ENCODE data around the gene SPINT2. TPM values are rescaled to one million over a fixed set of nuclear protein-coding genes. Genes with fewer than 3 reads are reported as not detected.

SPINT2 gene
- polyA plus RNA-seq, 1 donor (not counting 4 experiments of a cell fraction or from before 2014, with no cell fraction given): 363 TPM

DNA sequence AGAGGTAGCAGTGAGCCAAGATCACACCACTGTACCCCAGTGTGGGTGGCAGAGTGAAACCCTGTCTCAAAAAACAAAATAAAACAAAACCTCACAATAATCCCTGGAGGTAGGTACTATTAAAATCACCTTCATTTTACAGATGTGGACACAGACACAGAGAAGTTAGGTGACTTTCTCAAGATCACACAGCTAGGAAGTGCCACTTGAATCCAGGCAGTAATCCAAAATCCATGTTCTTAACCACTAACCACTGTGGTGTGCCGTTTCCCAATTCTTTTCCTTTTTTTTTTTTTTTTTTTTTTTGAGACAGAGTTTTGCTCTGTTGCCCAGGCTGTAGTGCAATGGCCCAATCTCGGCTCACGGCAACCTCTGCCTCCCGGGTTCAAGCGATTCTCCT lies 17.2 kb upstream of the SPINT2 start:
- FAIRE-seq: no peak

DNA sequence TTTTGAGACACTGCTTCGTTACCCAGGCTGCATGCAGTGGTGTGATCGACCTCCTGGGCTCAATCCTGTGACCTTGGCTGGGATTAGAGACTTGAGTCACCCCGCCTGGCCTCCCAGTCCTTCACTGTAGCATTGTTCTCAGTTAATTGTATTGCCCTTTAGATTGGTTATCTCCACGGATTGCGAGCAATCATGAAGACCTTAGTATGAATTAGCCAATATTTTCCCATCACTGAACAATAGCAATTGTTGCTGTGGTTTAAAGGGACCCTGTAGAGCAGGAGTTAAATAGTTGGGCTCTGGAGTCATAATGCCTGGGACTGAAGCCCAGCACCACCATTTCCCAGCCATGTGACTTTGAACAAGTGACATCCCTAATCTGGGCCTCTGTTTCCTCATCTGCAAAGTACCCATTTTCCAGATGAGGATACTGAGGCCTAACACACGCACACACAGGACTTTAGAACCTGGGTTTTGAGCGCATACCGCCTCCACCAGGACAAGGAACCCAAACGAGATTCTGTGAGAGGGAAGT lies 16.6 kb upstream of the SPINT2 start:
- Histone ChIP-seq H3K4me2 (ENCODE audit: control insufficient read depth, extremely low read depth, insufficient read depth, low read depth, low read length) (no peak overlapping the region), H3K9ac (ENCODE audit: control insufficient read depth, extremely low read depth, insufficient read depth, low read length) (no peak overlapping the region), H4K20me1 (ENCODE audit: control insufficient read depth, extremely low read depth, insufficient read depth, low read length) (no peaks in the 10 kb centered on the region), H3K4me1 (ENCODE audit: control insufficient read depth, extremely low read depth, insufficient read depth, low read length) (peaks cover 20% of the 10 kb centered on the region), H2AFZ (ENCODE audit: control insufficient read depth, low read length) (no peak overlapping the region), H3K9me1 (ENCODE audit: control insufficient read depth, extremely low read depth, insufficient read depth, low read length) (no peaks in the 10 kb centered on the region), H3K4me3 (ENCODE audit: control insufficient read depth in 2 of 3, extremely low read depth in 1 of 3, insufficient read depth in 2 of 3, low read depth in 1 of 3, low read length in 3 of 3) (no peak overlapping the region), H3K27me3 (ENCODE audit: control insufficient read depth, extremely low read depth, insufficient read depth, low read length) (no peaks in the 10 kb centered on the region), H3K79me2 (ENCODE audit: control insufficient read depth, insufficient read depth, low read length) (no peaks in the 10 kb centered on the region), H3K27ac (ENCODE audit: control insufficient read depth, insufficient read depth, low read length) (no peak overlapping the region), H3K9me3 (ENCODE audit: control insufficient read depth, low read depth, low read length) (no peaks in the 10 kb centered on the region), H3K36me3 (ENCODE audit: control insufficient read depth in 2 of 2, extremely low read depth in 1 of 2, insufficient read depth in 2 of 2, low read length in 2 of 2) (no peaks in the 10 kb centered on the region)
- no peak for DNase-seq (ENCODE audit: low read depth, low spot score)
- FAIRE-seq: no peak
- TF ChIP-seq EZH2 (IDR thresholded peaks at IDR 0.05; ENCODE audit: low read length): no peak
- TF ChIP-seq, protein P1, sequence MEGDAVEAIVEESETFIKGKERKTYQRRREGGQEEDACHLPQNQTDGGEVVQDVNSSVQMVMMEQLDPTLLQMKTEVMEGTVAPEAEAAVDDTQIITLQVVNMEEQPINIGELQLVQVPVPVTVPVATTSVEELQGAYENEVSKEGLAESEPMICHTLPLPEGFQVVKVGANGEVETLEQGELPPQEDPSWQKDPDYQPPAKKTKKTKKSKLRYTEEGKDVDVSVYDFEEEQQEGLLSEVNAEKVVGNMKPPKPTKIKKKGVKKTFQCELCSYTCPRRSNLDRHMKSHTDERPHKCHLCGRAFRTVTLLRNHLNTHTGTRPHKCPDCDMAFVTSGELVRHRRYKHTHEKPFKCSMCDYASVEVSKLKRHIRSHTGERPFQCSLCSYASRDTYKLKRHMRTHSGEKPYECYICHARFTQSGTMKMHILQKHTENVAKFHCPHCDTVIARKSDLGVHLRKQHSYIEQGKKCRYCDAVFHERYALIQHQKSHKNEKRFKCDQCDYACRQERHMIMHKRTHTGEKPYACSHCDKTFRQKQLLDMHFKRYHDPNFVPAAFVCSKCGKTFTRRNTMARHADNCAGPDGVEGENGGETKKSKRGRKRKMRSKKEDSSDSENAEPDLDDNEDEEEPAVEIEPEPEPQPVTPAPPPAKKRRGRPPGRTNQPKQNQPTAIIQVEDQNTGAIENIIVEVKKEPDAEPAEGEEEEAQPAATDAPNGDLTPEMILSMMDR (optimal IDR thresholded peaks at IDR 0.05 in 1 of 3, IDR thresholded peaks at IDR 0.05 in 1 of 3, conservative IDR thresholded peaks at IDR 0.05 in 1 of 3; ENCODE audit: extremely low read depth in 1 of 3, insufficient read depth in 2 of 3, low read length in 3 of 3): no peak
- dilution Hi-C loops (cut with MboI; ENCODE audit: extremely low pct_ligation_motif_present, low sequenced_read_pairs): no loop called here

More for the DNA sequence above, 17.2 kb upstream of the SPINT2 start:
- dilution Hi-C loops (cut with MboI; ENCODE audit: extremely low pct_ligation_motif_present, low sequenced_read_pairs): no loop called here
- Histone ChIP-seq H3K9me3 (ENCODE audit: control insufficient read depth, low read depth, low read length) (no peaks in the 10 kb centered on the region), H3K79me2 (ENCODE audit: control insufficient read depth, insufficient read depth, low read length) (no peaks in the 10 kb centered on the region), H3K4me3 (ENCODE audit: control insufficient read depth in 2 of 3, extremely low read depth in 1 of 3, insufficient read depth in 2 of 3, low read depth in 1 of 3, low read length in 3 of 3) (no peak overlapping the region), H3K9me1 (ENCODE audit: control insufficient read depth, extremely low read depth, insufficient read depth, low read length) (no peaks in the 10 kb centered on the region), H3K36me3 (ENCODE audit: control insufficient read depth in 2 of 2, extremely low read depth in 1 of 2, insufficient read depth in 2 of 2, low read length in 2 of 2) (no peaks in the 10 kb centered on the region), H3K27me3 (ENCODE audit: control insufficient read depth, extremely low read depth, insufficient read depth, low read length) (no peaks in the 10 kb centered on the region), H3K9ac (ENCODE audit: control insufficient read depth, extremely low read depth, insufficient read depth, low read length) (no peak overlapping the region), H3K4me1 (ENCODE audit: control insufficient read depth, extremely low read depth, insufficient read depth, low read length) (peaks cover 13% of the 10 kb centered on the region), H3K4me2 (ENCODE audit: control insufficient read depth, extremely low read depth, insufficient read depth, low read depth, low read length) (no peak overlapping the region), H2AFZ (ENCODE audit: control insufficient read depth, low read length) (no peak overlapping the region), H3K27ac (ENCODE audit: control insufficient read depth, insufficient read depth, low read length) (no peak overlapping the region), H4K20me1 (ENCODE audit: control insufficient read depth, extremely low read depth, insufficient read depth, low read length) (no peaks in the 10 kb centered on the region)
- no peak for DNase-seq (ENCODE audit: low read depth, low spot score)
- no peak for TF ChIP-seq EZH2 (IDR thresholded peaks at IDR 0.05; ENCODE audit: low read length)

DNA sequence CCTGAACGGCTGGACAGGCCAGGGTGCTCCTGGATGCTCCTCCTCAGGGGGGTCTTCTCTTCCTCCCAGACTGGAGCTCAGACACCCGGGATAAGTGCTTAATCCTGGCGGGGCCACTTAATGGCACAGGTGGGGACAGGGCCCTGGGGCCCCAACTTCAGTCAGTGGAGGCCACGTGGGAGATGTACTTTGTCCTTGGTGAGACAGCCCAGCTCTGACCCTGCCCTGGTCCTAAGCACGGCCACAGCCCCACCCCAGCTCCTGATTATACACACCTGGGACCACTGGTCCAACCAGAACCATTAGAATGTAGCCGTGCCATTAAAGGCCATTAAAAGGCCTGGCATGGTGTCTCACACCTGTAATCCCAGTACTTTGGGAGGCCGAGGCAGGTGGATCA lies 16.0 kb upstream of the SPINT2 start:
- peaks cover 25% of the 10 kb centered on the region for H3K4me1 ChIP-seq (ENCODE audit: control insufficient read depth, extremely low read depth, insufficient read depth, low read length)
- TF ChIP-seq EZH2 (IDR thresholded peaks at IDR 0.05; ENCODE audit: low read length): no peak
- TF ChIP-seq, protein P1 (optimal IDR thresholded peaks at IDR 0.05 in 1 of 3, IDR thresholded peaks at IDR 0.05 in 1 of 3, conservative IDR thresholded peaks at IDR 0.05 in 1 of 3; ENCODE audit: extremely low read depth in 1 of 3, insufficient read depth in 2 of 3, low read length in 3 of 3): no peak
- H3K4me3 ChIP-seq (ENCODE audit: control insufficient read depth in 2 of 3, extremely low read depth in 1 of 3, insufficient read depth in 2 of 3, low read depth in 1 of 3, low read length in 3 of 3): no peak overlapping the region
- no peaks in the 10 kb centered on the region for H4K20me1 ChIP-seq (ENCODE audit: control insufficient read depth, extremely low read depth, insufficient read depth, low read length)
- H3K27ac ChIP-seq (ENCODE audit: control insufficient read depth, insufficient read depth, low read length): no peak overlapping the region
- dilution Hi-C loops (cut with MboI; ENCODE audit: extremely low pct_ligation_motif_present, low sequenced_read_pairs): no loop called here
- DNase-seq (ENCODE audit: low read depth, low spot score) (no peak), FAIRE-seq (no peak)
- no peaks in the 10 kb centered on the region for H3K9me3 ChIP-seq (ENCODE audit: control insufficient read depth, low read depth, low read length)
- H3K9ac ChIP-seq (ENCODE audit: control insufficient read depth, extremely low read depth, insufficient read depth, low read length): no peak overlapping the region
- no peak overlapping the region for H3K4me2 ChIP-seq (ENCODE audit: control insufficient read depth, extremely low read depth, insufficient read depth, low read depth, low read length)
- H3K79me2 ChIP-seq (ENCODE audit: control insufficient read depth, insufficient read depth, low read length): no peaks in the 10 kb centered on the region
- no peaks in the 10 kb centered on the region for H3K36me3 ChIP-seq (ENCODE audit: control insufficient read depth in 2 of 2, extremely low read depth in 1 of 2, insufficient read depth in 2 of 2, low read length in 2 of 2)
- no peak overlapping the region for H2AFZ ChIP-seq (ENCODE audit: control insufficient read depth, low read length)
- no peaks in the 10 kb centered on the region for H3K9me1 ChIP-seq (ENCODE audit: control insufficient read depth, extremely low read depth, insufficient read depth, low read length)
- no peaks in the 10 kb centered on the region for H3K27me3 ChIP-seq (ENCODE audit: control insufficient read depth, extremely low read depth, insufficient read depth, low read length)

Data from keratinocyte (primary cell).